Ramos (cell line): ENCODE results near the gene NF2.

Source experiments
- in situ Hi-C: fragments of 300-500 bp; cut with MboI; formaldehyde crosslinking; loops from one replicate; pipeline ENCODE4 v1.14.3; 2022; ENCODE audit warnings: low sequenced_read_pairs; ENCODE audit not compliant: unreplicated experiment

The NF2 gene

DNA sequence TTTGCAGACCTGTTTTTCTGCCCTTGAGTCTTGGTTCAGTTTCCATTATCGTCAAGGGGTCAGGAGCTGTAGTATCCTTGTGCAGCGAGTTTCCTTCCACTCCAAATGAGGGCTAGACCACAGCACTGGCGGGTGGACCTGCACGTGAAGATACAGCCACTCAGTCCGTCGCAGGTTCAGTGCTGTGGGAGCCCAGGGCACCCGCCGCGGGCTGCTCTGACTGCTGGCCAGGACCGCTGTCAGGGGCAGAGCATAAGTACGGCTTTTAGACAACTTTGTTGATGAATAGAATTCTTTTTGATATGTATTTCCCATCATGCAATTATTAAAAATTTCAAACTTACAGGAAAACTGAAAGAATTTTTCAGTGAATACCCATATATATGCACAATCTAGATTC, 56.6 kb downstream of the NF2 start:
- in situ Hi-C loops, result no loop called here

DNA sequence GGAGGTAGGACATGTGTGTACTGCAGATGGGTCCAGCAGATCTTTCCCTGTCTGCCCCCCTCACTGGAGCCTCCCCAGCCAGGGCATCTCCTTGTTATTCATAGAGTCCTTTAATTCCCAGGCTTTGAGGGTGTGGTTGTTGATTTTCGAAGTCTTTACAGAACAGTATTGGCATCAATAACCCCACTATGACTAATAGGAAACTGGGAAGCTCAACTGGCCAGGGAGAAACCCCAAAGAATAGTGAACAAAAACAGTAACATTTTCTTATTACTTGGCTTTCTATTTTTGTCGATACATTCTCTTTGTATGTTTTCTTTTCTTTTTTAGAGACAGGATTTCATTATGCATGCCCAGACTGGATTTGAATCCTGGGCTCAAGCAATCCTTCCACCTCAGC, 57.9 kb downstream of the NF2 start:
- in situ Hi-C loops, result no loop called here

DNA sequence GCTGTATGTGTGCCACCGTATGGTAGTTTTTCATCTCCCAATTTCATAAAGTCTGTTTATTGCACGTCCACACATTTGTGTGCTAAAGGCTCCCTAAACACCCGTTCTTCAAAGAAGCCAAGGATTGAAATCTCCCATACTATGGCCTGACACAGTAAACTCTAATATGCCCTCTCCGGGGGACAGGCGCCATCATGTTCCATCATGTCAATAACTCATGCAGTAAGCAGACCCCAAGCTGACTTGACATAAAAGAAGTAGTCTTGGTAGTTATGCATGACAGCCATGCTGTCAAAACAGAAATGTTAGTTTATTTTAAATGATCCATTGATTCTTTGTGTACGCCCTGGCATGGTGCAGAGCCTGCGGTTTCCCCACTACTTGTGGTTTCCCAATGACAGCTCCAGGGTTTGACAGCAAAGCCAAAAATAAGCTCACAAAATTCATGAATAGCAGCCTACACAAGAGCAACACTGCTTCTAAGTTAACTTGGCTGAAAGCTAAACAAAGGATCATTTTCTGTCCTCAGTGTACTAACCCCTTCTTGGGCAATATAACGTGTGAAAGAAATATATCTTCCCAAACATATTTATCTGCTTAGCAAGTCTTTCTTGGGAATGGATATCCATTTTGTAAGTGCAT, 59.9 kb downstream of the NF2 start:
- in situ Hi-C loops, result no loop called here

DNA sequence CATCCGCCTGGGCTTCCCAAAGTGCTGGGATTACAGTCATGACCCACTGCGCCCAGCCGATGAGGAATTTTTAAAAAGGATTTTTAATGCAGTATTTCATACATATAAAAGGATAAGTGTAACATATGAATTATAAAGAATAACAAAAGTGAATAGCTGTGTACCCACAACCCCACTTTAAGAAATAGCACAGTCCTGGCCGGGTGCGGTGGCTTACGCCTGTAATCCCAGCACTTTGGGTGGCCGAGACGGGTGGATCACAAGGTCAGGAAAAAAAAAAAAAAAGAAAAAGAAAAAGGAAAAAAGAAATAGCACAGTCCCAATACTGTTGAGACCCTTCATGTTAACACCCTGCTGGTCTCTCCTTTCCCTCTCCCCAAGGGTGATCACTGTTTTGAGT, 62.1 kb downstream of the NF2 start:
- in situ Hi-C loops, result no loop called here

DNA sequence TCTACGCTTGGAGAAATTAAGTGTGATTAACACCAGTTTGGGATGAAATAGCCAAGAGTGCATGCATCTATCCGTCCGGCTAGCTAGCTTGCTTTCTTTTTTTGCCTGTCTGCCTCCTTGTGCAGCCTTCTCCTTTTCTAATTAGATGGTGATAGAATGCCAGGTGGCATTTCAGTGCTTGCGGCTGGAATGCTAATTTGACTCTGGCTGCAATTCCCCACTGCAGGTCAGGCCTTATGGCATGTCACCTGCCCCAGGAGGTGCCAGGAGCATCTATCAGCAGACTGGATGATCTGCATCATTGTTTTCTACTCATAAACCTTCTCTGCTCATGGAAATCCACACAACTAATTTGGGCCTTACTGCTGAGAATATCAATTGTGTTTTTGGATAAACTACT, 65.2 kb downstream of the NF2 start:
- in situ Hi-C loops, result no loop called here

DNA sequence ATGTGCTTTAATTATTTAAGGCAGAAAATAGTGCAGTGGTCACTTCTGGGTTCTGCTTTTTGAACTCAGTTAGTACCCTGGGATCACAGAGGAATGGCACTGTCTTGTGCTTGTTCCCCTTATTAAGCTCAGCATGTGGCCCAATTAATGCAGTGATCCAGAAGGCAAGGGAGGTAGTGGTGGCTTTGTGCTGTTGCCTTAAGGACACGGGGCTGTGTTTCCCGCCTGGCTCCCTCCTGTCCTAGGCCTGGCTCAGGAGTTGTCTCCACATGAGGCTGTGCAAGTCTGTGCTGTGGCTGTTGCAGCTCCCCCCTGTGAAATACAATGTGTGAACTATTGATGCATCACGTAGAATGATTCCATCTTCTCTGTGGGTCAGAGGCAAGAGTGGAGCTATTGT, 67.2 kb downstream of the NF2 start:
- in situ Hi-C loops, result no loop called here

DNA sequence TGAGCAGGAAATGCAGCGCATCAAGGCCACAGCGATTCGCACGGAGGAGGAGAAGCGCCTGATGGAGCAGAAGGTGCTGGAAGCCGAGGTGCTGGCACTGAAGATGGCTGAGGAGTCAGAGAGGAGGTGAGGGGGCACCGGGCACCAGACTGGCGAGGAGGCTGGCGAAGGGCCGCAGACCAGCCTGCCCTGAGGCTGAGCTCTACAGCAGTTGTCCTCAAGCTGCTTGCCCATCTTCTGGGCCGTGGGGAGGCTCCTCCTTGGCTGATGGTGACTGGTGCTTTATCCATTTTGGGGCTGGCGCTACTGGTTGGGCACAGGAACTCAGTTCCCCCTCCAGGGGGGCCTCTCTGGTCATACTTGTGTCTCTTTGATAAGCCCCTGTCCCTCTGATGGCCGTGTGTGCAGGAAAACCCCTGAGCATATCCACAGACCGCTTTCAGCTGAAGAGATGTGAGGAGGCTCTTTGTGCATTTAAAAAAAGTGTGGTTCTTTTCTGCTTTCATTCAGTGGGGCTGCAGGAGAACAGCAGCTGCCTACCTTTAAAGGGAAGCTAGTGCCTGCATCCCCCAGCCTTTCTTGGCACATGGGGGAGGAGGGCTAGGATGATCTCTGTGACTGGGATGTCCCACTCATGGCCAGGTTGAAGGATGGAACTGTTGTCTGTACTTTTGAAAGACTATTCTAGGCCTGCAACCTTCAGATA, 70.1 kb downstream of the NF2 start:
- in situ Hi-C loops, result no loop called here

DNA sequence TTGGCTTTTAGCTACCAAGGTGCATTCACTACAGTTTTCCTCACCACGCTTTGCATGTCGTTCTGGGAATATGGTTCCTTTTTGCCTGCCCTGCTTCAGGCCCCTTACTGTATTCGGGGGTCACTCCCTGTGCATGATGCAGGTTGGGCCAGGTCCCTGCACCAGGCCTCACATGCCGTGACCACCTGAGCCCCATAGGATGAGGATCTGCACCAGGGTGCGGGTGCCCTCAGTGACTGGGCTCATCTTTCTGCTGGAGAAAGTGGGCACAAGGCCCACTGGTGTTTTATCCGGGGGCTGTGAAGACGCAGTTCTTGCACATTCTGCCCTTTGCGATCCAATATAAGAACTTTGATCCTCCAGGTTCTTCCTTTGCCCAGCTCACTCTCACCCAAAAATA, 70.7 kb downstream of the NF2 start:
- in situ Hi-C loops, result no loop called here

DNA sequence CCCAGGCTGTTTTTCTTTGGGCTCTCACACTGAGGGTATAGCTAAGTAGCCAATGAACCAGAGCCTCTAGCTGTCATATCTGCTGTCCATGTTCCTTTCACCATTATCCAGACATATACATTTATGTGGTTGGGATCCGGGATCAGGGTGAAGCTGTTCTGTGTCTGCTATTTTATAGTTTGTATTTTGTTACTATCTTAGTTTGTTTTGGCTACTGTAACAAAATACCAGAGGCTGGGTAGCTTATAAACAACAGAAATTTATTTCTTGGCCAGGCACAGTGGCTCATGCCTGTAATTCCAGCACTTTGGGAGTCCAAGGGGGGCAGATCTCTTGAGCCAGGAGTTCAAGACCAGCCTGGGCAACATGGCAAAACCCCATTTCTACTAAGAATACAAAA, 75.9 kb downstream of the NF2 start:
- in situ Hi-C loops, result no loop called here

DNA sequence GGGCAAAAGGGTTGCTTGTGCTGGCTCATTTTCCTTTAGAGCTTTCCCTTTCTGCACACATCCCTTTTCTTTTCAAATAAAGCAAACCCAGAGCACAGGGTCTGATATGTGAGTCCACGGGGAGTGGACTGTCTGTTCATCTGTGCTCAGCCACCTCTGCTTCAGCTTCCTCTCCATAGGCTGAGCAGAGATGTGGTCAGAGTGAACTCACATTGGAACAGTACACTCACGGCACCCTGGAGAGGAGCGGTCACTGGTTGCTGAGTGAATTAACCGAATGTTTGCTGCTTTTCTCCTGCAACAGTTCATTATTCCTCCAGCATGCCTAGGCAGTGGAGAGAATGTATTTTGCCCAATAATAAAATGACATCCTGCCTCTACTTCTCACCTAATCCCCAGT, 80.1 kb downstream of the NF2 start:
- in situ Hi-C loops, result no loop called here

DNA sequence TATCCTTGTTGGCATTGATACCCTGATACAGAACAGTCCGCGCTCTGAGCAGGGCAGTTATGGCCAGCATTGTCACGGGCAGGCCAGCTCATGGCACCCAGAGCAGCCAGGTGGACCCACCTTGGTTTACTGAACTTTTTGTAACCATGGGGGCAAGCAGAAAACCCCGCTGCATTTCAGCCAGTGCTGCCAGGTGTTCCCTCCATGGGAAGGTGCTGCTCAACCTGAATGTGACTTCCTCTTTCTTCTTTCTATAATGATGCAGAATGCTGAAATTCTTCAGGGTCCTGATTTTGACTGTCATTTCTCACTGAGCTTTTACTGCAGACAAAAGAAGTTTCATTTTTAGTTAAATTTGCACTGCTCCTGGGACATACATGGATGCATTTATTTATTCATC, 80.8 kb downstream of the NF2 start:
- in situ Hi-C loops, result no loop called here

DNA sequence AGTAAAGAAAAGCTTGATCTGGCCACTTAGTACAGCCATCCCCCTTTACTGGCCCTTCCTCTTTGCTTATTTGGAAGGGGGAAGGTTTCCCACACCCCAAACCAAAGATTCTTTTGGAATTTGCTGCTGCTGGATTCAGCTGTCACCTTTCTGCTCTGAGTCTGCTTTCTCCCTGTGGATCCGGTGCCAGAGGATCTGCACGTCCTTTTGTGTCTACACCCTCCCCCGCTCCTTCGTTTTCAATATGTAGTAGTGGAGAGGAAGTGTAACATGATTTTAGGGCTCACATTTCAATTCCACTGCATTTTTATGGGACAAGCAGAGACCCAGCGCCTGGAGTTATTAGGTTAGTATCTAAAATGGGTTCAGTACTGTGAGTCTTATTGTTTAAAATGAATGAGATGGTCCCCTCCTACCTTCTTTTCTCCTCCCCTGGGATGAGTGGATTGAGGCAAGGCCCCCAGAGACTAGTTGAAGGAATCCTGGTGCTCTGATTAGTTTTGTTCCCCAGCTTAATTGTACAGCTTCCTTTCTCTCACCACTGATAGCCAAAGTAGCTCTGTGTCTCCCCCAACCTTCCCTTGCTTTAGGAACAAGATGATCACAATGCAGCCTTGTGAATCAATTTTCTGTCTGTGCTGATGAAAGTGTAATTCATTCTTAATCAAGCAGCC, 85.9 kb downstream of the NF2 start:
- in situ Hi-C loops, result no loop called here

DNA sequence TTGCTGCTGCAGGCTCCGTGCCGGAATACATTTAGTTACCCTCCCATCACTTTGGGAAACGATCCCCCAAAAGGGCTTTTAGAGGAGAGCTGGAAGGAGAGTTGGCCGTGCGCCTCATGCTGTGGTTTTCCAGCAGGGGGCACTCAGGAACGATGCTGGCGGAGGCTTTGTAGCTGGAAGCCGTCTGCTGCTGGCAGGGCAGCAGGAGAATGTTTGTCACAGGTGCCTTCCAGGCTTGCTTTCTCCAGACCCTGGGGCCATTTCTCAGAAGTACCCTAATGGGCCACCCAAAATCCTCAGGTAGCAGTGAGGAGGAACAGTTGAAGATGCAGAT, 86.4 kb downstream of the NF2 start:
- in situ Hi-C loops, result no loop called here

DNA sequence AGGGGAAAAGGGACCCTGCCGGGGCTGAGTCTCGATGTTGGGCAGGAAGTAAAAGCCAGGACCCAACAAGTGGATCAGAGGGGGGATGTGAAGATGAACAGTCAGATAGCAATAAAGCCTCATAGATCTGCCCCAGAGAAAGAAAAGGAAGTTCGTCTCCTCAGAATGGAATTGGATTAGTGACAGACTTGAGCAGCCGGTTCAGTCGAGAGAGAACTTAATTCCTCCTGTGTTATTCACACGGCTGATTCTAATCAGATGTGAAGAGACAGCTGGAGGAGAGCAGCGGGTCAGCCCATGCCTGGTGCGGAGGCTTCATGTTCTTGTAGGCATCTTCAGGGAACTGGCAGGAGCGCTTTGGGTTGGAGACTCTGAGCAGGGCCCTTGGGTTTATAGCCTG, 87.0 kb downstream of the NF2 start:
- in situ Hi-C loops, result no loop called here

DNA sequence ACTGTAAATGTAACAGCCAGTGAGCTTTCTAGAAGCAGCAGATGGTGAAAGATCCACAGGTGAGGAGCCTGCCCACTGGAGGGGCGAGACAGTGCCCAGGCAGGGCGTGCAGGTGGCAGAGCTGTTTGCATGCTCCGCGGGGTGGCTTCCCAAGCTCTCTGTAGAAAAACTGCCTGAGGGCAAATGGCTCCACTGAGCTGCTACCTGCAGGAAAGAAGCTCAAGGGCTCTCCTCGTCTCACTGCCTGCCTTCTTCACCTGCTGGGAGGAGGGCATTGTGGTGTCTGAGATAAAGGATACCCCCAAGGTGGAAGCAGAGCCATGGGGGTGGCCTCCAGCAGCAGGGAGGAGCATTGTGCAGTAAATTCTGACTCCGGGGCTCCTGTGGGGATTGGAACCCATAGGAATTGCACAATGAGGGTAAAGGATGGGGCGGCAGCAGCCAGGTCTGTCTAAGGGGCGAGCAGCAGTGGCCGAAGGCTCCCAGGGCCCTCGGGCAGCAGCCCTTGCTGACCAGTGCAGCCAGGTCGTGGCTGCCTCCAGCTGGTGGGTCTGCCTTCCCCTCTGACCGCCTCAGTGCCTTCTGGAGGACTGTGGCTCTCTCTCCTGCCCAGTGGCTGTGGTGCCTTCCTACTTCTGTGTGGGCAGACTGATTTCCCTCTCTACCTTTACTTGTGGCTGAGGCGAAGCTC, 88.3 kb downstream of the NF2 start:
- in situ Hi-C loops, result no loop called here

DNA sequence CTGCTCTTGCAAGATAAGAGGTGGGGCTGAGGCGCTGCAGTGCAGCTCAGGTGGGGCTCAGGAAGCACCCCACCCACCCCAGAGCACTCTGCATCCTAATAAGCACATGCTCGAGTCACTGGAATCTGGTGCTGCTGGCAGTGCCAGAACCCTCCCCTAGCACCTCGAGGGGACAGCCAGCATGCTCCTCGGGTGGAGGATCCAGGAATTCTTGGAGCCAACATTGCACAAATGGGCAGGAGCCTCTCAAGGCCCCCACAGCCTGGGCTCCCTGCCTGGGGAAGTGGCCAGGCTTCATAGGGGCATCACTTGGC, 88.9 kb downstream of the NF2 start:
- in situ Hi-C loops, result no loop called here

DNA sequence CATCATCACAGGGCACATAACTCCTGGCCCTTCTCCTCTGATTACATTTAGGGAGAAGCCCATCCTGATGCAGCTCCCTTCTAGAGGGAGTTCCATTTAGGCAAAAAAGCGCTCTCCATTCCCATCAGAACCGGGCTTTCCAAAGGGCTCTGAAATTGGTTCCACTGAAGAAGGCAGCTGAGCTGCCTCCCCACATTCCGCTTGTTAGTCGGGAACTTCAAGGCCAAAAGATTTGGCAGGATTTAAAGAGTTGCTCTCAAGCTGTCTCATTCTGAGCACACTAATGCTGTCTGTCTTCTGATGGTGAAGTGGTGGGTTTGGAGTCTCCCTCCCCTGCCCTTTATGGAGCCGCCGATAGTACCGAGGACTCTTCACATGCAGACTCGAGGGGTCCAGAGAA, 89.7 kb downstream of the NF2 start:
- in situ Hi-C loops, result no loop called here

DNA sequence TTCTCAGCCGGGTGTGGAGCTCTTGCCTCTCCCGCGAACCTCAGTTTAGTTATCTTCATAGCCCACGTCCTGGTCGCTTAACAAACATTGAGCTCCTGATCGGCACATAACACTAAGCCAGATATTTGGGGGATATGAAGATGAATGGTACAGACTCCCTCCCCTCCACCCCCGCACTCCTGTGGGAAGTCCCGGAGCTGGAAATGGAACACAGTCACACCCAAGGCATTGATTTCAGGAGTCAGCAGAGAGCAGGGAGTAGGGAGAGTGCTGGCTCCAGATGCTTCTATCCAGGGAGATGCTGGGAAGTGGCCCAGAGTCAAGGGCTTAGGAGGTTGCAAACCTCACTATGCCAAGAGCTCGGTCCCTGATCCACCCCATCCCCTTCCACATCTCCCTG, 90.2 kb downstream of the NF2 start:
- in situ Hi-C loops, result no loop called here

DNA sequence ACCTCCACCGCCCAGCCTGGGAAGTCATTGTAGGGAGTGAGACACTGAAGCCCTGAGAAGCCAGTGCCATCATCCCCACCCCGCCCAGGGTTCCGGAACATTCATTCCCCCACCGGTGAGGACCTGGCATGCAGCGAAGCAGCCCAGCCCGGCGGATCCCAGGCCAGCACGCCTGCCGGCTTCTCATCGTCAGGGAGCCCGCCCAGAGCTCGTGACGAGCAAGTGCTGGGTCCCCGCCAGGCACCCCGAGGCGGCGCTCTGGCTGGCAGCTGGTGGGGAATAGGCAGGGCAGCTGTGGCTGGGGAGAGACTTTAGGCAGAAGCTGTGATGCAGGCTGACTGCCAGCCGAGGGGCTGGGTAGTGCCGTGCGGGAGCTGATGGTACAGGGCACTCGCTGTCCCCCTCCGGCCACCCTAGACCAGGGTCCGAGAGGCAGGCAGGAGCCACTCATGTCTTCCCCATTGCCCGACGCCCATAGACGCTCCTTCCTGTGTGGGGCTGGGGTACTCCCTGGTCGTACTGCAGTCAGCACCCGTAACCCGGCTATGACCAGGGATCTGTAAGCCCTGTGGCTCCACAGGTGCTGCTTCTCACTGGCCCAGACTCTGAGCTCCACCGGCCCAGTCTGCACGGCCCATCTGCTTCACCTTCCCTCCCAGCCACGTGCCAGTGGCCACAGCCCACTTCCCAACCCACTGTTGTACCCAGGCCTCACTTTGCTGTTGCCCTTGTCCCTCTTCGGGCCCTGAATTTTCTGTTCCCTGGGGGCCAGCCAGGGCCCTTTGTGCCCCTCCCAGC, 91.9 kb downstream of the NF2 start:
- in situ Hi-C loops, result no loop called here

DNA sequence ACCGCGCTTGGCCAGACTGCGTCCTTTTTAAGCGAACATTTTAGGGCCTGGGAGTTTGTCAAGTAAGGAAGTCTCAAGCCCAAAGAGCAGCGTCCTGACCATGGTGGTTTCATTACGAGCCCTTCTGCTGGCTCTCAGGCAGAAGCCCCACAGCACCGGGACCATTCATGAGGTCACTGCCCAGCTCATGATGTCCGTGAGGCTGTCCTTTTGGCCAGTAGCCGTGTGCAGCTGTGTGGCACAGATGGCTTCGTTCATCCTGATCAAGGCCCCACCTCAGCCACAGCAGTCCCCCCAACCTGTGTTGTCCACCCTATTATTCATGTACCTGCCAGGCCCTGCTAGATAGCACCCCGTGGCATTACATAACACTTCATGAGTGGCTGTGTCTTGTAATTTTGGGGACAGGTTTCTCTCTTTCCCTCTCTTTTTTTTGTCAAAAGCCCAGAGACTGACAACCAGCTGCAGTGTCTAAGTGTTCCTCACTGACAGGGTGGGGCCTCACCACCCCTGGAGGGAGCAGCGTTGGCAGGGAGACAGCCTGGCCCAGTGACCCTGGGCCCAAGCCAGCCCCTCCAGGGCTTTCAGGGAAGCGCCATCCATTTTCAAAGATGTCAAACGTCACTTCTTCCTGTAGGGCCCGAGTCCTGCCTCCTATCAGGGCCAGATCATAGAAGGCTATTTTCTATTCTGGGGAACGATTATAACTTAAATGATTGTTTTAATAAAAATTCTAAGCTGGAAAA, 94.6 kb downstream of the NF2 start:
- in situ Hi-C loops, result no loop called here
